VCaP (cell line): ENCODE results near the gene PDZD2.

Experiments used
- H3K27ac ChIP-seq: fragments of 450-650 bp; 2 replicates; pipeline ENCODE4 v1.5.1; 2017
- TF ChIP-seq, protein P1 (sequence below): fragments of 450-650 bp; conservative IDR thresholded peaks from 2 replicates; pipeline ENCODE4 v1.5.1; 2017; ENCODE audit warnings: mild to moderate bottlenecking, moderate library complexity

Gene PDZD2

GRCh38 chr5:31880449-31880848 is 241.5 kb downstream of the PDZD2 start:
- TF ChIP-seq, protein P1, sequence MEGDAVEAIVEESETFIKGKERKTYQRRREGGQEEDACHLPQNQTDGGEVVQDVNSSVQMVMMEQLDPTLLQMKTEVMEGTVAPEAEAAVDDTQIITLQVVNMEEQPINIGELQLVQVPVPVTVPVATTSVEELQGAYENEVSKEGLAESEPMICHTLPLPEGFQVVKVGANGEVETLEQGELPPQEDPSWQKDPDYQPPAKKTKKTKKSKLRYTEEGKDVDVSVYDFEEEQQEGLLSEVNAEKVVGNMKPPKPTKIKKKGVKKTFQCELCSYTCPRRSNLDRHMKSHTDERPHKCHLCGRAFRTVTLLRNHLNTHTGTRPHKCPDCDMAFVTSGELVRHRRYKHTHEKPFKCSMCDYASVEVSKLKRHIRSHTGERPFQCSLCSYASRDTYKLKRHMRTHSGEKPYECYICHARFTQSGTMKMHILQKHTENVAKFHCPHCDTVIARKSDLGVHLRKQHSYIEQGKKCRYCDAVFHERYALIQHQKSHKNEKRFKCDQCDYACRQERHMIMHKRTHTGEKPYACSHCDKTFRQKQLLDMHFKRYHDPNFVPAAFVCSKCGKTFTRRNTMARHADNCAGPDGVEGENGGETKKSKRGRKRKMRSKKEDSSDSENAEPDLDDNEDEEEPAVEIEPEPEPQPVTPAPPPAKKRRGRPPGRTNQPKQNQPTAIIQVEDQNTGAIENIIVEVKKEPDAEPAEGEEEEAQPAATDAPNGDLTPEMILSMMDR: no peak
- H3K27ac ChIP-seq: no peak overlapping the region

DNA sequence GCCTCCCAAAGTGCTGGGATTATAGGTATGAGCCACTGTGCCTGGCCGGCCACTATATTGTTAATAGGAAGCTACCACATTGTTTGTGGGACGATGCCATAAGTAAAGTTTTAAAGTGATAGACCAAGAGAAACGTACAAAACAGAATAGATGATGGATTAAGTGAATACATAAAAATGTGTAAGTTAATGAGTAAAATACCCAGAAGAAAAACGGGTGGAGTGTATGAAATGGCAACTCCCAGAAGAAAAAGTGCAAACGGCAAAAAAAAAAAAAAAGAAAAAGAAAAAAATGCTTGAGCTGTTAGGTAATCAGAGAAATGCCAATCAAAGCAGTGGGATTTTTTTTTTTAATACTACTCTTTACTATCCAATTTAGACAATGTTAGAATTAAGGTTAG is 246.0 kb downstream of the PDZD2 start:
- TF ChIP-seq, protein P1: no peak
- no peak overlapping the region for H3K27ac ChIP-seq

DNA sequence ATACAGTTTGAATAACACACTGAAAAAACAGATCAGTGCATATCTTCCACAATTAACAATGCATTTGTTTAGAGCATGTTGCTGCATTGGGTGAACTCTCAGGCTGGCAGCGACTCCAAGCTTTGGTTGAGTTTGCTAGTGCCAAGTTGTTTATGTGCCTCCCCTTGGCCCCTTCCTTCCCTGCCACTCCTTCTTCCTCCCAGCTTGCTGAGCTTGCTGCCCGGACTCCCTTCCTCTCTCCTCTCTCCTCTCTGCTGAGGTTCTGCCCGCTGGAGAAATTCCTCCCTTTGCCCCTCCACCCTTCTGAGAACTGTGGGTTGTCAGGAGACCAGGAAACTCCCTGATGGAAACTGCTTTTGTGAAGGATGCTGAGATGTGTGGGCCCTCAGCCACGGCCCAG is 247.3 kb downstream of the PDZD2 start:
- TF ChIP-seq, protein P1: no peak
- H3K27ac ChIP-seq: no peak overlapping the region

DNA sequence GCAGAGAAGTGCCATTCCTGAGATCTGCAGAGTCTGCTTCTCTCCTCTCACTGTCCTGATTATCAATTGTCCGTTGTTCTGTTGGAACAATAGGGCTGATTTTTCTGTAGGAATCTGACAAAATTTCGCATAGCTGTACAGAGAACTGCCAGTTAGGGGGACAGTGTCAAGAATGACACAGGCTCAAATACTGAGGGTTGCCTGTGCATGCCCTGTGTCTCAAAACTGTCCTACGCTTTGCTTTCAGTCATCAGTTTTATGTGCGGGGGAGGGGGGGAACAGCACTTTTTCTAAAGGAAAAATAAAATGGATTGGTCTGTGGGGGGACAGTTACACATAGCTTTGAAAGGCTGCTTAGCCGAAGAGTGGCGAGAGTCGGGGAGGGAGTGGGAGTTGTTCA is 248.6 kb downstream of the PDZD2 start:
- H3K27ac ChIP-seq: no peak overlapping the region
- TF ChIP-seq, protein P1: no peak

DNA sequence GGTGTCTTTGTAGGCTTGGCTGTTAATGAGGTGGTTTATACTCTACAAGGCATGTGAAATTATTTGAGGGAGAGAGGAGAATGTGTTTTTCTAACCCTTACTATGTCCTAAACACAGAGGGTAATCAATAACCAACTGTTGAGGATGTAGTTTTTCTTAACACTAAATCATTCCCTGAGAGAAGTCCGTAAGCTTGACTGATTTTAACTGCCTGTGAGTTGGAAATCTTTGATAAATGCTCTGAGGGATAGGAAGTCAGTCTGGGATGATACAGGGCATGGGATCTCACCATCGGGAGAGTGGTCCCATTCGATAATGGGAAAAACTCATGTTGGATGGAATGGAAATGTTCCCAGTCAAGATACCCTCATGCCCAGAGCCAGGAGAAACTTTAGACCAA is 249.6 kb downstream of the PDZD2 start:
- no peak overlapping the region for H3K27ac ChIP-seq
- TF ChIP-seq, protein P1: no peak

DNA sequence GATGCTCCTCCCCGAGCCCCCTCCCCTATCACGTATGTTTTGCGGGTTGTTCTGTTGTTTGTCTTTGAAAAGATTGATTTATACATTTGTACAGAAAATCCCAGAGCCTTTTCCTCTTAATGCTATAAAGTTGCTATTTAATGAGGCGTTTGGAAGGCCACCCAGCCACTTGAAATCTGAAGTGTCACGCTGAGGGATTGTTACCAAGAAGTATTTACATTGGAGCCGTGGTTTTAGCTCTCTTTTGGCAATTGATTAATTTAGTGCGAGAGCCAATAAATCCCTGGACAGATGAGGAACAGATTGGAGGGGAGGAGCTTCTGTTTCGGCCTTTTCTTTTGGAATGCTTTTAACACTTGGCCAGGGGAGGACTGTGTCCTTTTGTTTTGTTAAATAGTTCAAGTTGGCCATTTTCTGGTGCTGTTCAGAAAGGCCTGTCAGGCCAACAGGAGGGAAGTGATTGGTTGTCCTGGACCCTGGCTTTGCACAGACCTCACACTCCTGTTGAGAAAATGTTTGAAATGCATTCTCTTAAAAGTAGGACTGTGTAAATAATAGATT is 250.2 kb downstream of the PDZD2 start:
- TF ChIP-seq, protein P1: no peak
- no peak overlapping the region for H3K27ac ChIP-seq

DNA sequence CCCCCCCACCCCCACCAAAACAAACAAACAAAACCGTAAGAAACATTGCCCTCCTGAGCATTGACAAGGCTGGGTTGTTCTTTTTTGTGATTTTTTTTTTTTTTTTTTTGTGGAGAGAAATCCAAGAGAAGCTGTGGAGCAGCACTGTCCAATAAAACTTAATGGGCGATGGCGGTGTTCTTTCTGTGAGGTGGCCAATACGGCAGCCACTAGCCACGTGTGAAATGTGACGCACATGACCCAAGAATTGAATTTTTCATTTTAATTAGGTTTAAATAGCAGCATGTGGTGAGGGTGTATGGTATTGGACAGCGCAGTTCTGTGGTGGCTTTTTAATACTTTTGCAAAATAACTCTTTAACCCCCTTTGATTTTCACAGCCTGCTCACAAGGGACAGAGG is 251.1 kb downstream of the PDZD2 start:
- H3K27ac ChIP-seq: no peak overlapping the region
- TF ChIP-seq, protein P1: no peak

DNA sequence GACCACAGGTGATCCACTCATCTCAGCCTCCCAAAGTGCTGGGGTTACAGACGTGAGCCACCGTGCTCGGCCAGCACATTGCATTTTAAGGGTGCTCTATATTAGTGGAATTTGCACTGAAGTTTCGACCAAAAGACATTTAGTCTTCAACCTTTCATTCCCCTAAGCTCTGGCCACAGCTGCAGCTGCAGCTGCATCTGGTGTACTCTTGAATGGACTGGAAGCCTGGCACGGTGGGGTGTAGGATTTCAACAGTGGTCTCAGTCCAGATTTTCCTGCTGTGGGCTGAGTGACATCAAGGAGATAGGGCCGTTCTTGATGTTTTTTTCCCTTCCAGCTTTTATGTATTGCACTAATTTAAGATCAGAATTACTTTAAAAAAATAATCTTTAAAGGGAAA is 255.2 kb downstream of the PDZD2 start:
- TF ChIP-seq, protein P1: no peak

More for the DNA sequence above, 255.2 kb downstream of the PDZD2 start:
- H3K27ac ChIP-seq: no peak overlapping the region
